Inflammatory macrophage (primary cell): ENCODE measurements around the gene MRPL50.
"Not testable (repeated sequence)": the region's sequence is repeated elsewhere in the genome, so short reads cannot be mapped to it uniquely, and the experiment has no call there.

ENCODE experiments used
- DNase-seq, 2 donors: peaks; one replicate each; pipeline ENCODE4 v3.0.0-alpha.2; 2020 to 2022

The MRPL50 gene

DNA sequence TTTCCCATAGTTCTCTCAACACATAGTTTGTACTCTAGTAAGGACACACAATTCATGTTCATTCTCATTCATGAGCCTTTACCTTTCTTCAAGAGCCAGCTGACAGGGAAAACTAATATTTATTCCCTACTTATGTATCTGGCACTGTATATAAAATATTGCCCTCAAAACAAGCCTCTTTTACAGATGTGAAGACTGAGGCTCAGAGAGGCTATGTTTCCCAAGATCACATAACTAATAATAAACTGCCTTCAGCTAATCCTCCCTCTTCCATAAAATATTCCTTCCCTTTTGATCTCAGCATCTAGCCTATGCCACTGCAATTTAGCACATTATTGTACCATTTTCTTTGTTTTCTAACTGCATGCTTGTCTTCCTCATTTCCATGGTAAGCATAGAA, 19.0 kb upstream of the MRPL50 start:
- no peak for DNase-seq

- no peak for DNase-seq
These were observed 17.2 kb upstream of the MRPL50 start for GRCh38 chr9:101415578-101415977.

DNA sequence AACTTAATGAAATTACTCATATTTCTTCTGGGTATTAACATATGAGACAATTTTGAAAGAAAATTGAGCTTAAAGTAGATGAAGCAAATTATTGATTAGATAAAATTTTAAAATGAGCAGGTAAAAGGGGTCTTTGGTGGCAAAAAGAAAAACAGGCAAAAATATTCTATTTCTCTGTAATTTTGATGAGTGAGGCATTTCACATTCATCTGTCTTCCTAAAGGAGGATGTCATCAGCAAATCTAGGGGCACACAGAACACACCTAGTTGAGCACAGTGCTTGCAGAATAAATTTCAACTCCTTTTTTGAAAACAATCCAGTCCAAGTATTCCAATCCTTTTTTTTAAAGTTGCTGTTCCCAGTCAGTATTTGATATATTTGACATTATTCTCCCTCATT, 16.4 kb upstream of the MRPL50 start:
- DNase-seq: no peak

- no peak for DNase-seq
These were observed 10.7 kb upstream of the MRPL50 start for GRCh38 chr9:101409079-101409477.

DNA sequence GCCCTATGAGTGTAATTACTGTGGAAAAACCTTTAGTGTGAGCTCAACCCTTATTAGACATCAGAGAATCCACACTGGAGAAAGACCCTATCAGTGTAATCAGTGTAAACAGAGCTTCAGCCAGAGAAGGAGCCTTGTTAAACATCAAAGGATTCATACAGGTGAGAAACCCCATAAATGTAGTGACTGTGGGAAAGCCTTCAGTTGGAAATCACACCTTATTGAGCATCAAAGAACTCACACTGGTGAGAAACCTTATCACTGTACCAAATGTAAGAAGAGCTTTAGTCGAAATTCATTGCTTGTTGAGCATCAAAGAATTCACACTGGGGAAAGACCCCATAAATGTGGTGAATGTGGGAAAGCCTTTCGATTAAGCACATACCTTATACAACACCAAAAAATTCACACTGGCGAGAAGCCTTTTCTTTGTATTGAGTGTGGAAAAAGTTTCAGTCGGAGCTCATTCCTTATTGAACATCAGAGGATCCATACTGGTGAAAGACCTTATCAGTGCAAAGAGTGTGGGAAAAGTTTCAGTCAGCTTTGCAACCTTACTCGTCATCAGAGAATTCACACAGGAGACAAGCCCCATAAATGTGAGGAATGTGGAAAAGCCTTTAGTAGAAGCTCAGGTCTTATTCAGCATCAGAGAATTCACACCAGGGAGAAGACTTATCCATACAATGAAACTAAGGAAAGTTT, 10.1 kb upstream of the MRPL50 start:
- no peak for DNase-seq

GRCh38 chr9:101403516-101404285, 5.3 kb upstream of the MRPL50 start:
- no peak for DNase-seq

DNA sequence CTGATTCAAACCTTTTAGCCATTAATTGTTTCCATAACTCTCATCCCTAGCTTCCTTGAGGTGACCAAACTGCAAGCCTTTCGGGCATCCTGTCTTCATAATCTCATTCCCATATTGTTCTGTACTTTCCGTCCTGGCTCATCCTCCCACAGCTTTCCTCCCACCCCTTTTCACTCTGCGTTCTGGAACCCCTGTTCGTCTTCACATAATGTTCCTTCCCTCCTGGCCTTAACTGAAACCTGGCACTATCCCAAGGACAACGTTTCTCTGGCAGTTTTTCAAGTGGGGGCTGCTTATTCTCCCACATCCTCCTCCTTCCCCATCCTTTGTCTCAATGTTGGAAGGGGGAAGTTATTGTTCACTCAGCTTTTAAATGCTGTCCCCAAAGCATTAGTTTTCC, 1.7 kb upstream of the MRPL50 start:
- DNase-seq: peak in 1 of 2 donors; percentile 17

DNA sequence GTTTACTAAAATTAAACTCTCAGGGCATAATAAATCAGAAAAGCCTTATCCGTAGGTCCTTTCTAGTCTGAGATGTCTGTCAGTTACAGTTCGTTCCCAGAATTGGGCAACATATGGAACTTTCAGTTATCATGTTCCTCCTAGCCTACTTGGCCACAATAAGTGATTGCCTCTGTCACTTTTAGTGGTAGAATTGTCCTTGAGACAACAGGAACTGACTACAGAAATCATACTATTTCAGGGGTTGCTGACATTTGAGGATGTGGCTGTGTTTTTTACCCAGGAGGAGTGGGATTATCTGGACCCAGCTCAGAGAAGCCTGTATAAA, 1.2 kb upstream of the MRPL50 start:
- DNase-seq: peak; percentile 48 to 54

GRCh38 chr9:101398930-101399642, 668 bp upstream of the MRPL50 start:
- peak; percentile 1 to 2 for DNase-seq

DNA sequence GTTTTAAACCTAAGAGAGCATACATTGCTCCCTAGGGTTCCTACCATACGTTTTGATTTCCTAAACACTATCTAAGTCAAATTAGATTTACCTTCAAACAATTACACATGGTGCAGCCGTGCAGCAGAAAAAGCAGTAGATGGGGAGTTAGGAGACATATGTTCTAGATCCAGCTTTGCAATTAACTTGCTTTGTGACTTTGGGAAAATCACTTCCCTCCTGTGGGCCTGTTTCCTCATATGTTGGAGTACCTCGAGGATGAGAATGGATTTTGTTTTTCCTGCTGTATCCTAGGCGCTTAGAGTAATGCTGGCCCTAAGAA, 711 bp downstream of the MRPL50 start:
- DNase-seq: peak; percentile 4 to 22

DNA sequence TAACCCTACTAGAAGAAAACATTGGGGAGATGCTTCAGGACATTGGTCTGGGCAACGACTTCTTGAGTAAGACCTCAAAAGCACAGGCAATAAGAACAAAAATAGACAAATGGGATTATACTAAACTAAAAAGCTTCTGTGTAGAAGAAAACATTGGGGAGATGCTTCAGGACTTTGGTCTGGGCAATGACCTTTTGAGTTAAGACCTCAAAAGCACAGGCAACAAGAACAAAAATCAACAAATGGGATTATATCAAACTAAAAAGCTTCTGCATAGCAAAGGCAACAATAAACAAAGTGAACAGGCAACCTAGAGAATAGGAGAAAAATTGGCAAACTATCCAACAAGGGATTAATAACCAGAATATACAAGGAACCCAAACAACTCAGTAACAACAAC, 3.7 kb downstream of the MRPL50 start:
- DNase-seq: no peak

DNA sequence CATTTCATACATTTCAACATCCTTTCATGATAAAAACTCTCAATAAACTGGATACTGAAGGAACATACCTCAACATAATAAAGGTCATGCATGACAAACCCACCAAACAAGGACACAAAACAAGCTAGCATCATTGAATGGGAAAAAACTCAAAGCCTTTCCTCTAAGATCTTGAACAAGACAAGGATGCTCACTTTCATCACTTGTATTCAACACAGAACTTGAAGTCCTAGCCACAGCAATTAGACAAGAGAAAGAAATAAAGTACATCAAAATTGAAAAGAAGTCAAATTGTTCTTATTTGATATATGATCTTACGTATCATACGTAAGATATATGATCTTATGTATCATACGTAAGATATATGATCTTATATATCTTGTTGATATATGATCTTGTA, 5.3 kb downstream of the MRPL50 start:
- DNase-seq: no peak

DNA sequence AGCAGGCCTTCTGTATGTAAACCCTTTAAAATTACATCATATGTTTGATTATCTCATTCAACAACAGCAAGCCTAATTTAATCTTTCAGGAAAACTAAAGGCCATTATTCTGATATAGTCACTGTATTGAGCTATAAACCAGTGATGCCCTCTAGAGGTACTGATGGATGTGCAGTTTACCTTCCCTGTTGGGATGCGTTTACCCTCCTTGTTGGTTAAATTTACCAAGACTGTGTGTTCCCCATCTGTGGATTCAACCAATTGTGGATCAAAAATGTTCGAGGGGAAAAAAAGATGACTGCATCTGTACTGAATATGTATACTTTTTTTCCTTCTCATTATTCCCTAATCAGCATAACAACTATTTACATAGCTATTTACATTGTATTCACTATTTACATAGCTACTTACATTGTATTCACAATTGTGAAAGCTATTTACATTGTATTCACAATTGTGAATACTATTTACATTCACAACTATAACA, 9.9 kb downstream of the MRPL50 start:
- no peak for DNase-seq

- DNase-seq: peak; percentile 13 to 14
These were observed 10.4 kb downstream of the MRPL50 start for GRCh38 chr9:101387871-101388506.

DNA sequence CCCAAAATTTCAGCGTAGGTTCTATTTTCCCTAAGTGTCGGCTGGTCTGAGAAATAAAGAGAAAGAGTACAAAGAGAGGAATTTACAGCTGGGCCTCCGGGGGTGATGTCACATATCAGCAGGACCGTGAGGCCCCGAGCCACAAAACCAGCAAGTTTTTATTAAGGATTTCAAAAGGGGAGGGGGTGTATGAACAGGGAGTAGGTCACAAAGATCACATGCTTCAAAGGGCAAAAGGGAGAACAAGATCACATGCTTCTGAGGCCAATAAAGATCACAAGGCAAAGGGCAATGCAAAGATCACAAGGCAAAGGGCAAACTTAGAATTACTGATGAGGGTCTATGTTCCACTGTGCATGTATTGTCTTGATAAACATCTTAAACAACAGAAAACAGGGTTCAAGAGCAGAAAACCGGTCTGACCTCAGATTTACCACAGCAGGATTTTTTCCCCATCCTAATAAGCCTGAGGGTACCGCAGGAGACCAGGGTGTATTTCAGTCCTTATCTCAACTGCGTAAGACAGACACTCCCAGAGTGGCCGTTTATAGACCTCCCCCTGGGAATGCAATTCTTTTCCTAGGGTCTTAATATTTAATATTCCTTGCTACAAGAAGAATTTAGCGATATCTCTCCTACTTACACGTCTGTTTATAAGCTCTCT, 13.4 kb downstream of the MRPL50 start, which contains the start of gene BAAT:
TSS of gene BAAT (minus strand) at position 134 of the 664 bp plus-strand sequence. CDS start 13,602 bp downstream, outside the sequence.
- DNase-seq: not testable (repeated sequence)

GRCh38 chr9:101383361-101383760, 15.1 kb downstream of the MRPL50 start:
- DNase-seq: no peak

- DNase-seq: no peak
These were observed 16.5 kb downstream of the MRPL50 start for GRCh38 chr9:101381833-101382342.

DNA sequence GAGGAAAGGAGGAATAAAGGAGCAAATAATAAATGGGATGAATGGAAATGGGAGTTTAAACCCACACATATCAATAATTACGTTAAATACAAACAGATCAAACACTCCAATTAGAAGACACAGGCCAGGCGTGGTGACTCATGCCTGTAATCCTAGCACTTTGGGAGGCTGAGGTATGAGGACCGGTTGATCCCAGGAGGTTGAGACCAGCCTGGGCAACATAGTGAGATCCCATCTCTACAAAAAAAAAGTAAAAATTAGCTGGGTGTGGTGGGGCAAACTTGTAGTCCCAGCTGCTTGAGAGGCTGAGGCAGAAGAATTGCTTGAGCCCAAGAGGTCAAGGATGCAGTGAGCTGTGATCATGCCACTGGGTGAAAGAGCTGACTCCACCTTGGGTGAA, 17.3 kb downstream of the MRPL50 start:
- no peak for DNase-seq

GRCh38 chr9:101380295-101380694, 18.1 kb downstream of the MRPL50 start:
- DNase-seq: no peak

DNA sequence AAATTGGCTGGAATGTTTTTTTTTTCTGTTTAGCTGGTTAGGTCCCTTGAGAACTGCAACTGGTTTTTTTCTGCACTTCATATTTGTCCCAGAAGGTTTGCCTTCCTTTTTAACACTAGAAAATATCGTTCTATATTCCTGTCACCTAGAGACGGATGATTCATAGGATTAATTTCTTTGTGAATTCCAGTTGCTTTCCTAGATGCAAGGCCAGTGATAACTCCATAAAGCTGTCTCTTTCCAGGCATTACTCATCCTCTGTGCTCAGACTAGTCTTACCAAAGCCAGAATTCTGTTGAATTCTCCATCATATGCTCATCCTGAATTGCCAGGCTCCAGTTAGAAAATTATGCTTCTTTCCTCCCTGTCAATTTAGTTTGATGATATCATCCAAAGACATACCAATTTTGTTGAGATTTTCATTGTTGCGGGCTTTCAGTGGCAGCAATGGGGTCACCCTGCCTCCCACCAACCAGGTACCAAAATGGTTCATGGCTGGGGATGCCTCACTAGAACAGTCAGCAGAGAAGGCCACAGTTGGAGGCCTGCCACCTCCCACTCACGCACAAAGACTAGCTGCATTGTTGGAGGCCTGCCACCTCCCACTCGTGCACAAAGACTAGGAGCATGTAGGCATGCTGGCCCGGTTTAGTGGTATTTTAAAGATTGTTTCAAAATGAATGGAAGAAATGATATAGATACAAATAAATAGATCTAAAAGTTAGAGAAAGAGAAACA, 22.1 kb downstream of the MRPL50 start:
- no peak for DNase-seq

GRCh38 chr9:101375546-101375945, 22.9 kb downstream of the MRPL50 start:
- DNase-seq: no peak
